Measurements from ENCODE around the gene CDR2.

Gene CDR2

DNA sequence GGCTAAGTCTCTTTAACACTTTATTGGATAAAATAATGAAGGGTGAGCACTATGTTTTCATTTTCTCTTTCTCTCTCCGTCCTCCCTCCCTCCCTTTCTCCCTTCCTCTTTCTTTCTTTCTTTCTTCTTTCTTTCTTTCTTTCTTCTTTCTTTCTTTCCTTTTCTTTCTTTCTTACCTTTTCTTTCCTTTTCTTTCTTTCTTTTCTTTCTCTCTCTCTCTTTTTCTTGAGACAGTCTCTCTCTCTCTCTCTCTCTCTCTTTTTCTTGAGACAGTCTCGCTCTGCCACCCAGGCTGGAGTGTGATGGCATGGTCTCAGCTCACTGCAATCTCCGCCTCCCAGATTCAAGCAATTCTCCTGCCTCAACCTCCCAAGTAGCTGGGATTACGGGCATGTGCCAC is 21.5 kb upstream of the CDR2 start:
- DNase-seq (ENCODE audit: low spot score) = no peak
- TF ChIP-seq, protein P1, sequence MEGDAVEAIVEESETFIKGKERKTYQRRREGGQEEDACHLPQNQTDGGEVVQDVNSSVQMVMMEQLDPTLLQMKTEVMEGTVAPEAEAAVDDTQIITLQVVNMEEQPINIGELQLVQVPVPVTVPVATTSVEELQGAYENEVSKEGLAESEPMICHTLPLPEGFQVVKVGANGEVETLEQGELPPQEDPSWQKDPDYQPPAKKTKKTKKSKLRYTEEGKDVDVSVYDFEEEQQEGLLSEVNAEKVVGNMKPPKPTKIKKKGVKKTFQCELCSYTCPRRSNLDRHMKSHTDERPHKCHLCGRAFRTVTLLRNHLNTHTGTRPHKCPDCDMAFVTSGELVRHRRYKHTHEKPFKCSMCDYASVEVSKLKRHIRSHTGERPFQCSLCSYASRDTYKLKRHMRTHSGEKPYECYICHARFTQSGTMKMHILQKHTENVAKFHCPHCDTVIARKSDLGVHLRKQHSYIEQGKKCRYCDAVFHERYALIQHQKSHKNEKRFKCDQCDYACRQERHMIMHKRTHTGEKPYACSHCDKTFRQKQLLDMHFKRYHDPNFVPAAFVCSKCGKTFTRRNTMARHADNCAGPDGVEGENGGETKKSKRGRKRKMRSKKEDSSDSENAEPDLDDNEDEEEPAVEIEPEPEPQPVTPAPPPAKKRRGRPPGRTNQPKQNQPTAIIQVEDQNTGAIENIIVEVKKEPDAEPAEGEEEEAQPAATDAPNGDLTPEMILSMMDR (IDR thresholded peaks at IDR 0.05; ENCODE audit: extremely low read depth, missing control alignments) = no peak

GRCh38 chr16:22394121-22394520 is 19.7 kb upstream of the CDR2 start:
- no peak for DNase-seq (ENCODE audit: low spot score)
- TF ChIP-seq, protein P1 (IDR thresholded peaks at IDR 0.05; ENCODE audit: extremely low read depth, missing control alignments) = no peak

GRCh38 chr16:22388101-22388644 is 13.8 kb upstream of the CDR2 start:
- TF ChIP-seq, protein P1 (IDR thresholded peaks at IDR 0.05; ENCODE audit: extremely low read depth, missing control alignments) = no peak
- DNase-seq (ENCODE audit: low spot score) = no peak

GRCh38 chr16:22386976-22387375 is 12.6 kb upstream of the CDR2 start:
- TF ChIP-seq, protein P1 (IDR thresholded peaks at IDR 0.05; ENCODE audit: extremely low read depth, missing control alignments) = no peak
- no peak for DNase-seq (ENCODE audit: low spot score)

GRCh38 chr16:22385196-22385595 is 10.8 kb upstream of the CDR2 start:
- TF ChIP-seq, protein P1 (IDR thresholded peaks at IDR 0.05; ENCODE audit: extremely low read depth, missing control alignments) = no peak
- no peak for DNase-seq (ENCODE audit: low spot score)

GRCh38 chr16:22383827-22384226 is 9.4 kb upstream of the CDR2 start:
- DNase-seq (ENCODE audit: low spot score) = no peak
- TF ChIP-seq, protein P1 (IDR thresholded peaks at IDR 0.05; ENCODE audit: extremely low read depth, missing control alignments) = no peak

DNA sequence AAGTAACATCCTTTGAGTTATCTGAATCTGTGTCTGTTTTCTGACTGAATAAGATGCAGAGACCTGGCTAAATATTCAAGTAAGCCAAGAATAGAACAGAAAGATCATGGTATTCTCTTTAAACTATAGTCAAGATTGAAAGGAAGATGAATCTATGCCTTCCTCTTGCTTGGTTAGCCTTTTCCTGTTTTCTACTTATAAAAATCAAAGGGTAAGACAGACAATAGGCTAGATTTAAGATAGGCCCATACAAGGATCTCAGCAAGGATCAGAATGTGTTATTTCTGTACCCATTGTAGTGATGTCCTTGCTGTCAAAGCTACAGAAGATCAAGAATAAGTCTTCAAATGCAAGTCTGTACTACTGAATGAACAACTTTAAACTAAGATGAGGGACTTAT is 7.0 kb upstream of the CDR2 start:
- no peak for DNase-seq (ENCODE audit: low spot score)
- TF ChIP-seq, protein P1 (IDR thresholded peaks at IDR 0.05; ENCODE audit: extremely low read depth, missing control alignments) = no peak
